BJ (cell line): ENCODE data around the gene SLC15A4. TPM values are rescaled to one million over a fixed set of nuclear protein-coding genes. Genes with fewer than 3 reads are reported as not detected.

Experiments used
- CTCF ChIA-PET: fragments of 350-600 bp; formaldehyde crosslinking; extraction: SDS; loops from one replicate; lab custom pipeline; 2021; ENCODE audit warnings: antibody characterized with exemption, inconsistent platforms; lab: Yijun Ruan, JAX
- POLR2A ChIA-PET: fragments of 300-600 bp; sonication (Branson Sonifier 250); formaldehyde crosslinking; extraction: SDS; loops from one replicate; lab custom pipeline; 2021; ENCODE audit warnings: antibody characterized with exemption; lab: Charles Lee
- DNase-seq: peaks from one replicate; pipeline ENCODE4 v3.0.0-alpha.2; 2011; ENCODE audit warnings: low read depth
- H3K27me3 ChIP-seq: 2 replicates; pipeline ENCODE4 v1.6.0; 2011; ENCODE audit warnings: low read length; ENCODE audit not compliant: control insufficient read depth, insufficient read depth
- H3K36me3 ChIP-seq: 2 replicates; pipeline ENCODE4 v1.5.1; 2011; ENCODE audit warnings: low read length; ENCODE audit not compliant: control insufficient read depth, insufficient read depth
- H3K4me3 ChIP-seq: 2 replicates; pipeline ENCODE4 v1.5.1; 2011; ENCODE audit warnings: low read depth, mild to moderate bottlenecking, control low read depth, low read length
- CTCF ChIP-seq: IDR thresholded peaks from 2 replicates; pipeline ENCODE4 v1.5.1; 2011; ENCODE audit warnings: low read depth, mild to moderate bottlenecking, control low read depth, inconsistent platforms, low read length, moderate library complexity; ENCODE audit not compliant: insufficient read depth
- polyA plus RNA-seq: library from polyadenylated mRNA; depleted of rRNA; stranded (reverse); fragments of >200 nt; gene quantifications from 2 replicates; pipeline ENCODE4 v1.2.3, GENCODE V29; 2011

Gene SLC15A4
- polyA plus RNA-seq, 1 experiment: 21.8 TPM

- DNase-seq: no peak
- no peak for TF ChIP-seq CTCF
- CTCF ChIA-PET: interaction anchor here (1.8 kb wide), 1 partner anchor 9 kb away, joined by 7 read pairs; no protein-coding TSS in a partner anchor
- Histone ChIP-seq H3K36me3 (peaks cover 9% of the 10 kb centered on the region), H3K4me3 (no peak overlapping the region), H3K27me3 (no peaks in the 10 kb centered on the region)
- POLR2A ChIA-PET: no interaction called here
Measured at GRCh38 chr12:128790653-128791373, 32.9 kb downstream of the SLC15A4 start.

GRCh38 chr12:128790221-128790620 lies 33.5 kb downstream of the SLC15A4 start:
- H3K36me3 ChIP-seq: peaks cover 6% of the 10 kb centered on the region
- no peak for DNase-seq
- H3K4me3 ChIP-seq: no peak overlapping the region
- H3K27me3 ChIP-seq: no peaks in the 10 kb centered on the region
- no peak for TF ChIP-seq CTCF
- POLR2A ChIA-PET: no interaction called here
- CTCF ChIA-PET: no interaction called here

- TF ChIP-seq CTCF: no peak
- H3K36me3 ChIP-seq: peaks cover 3% of the 10 kb centered on the region
- ChIA-PET CTCF (interaction anchor here (1.1 kb wide), 1 partner anchor 17 kb away, joined by 3 read pairs; no protein-coding TSS in a partner anchor), POLR2A (no interaction called here)
- no peak overlapping the region for H3K4me3 ChIP-seq
- DNase-seq: no peak
- H3K27me3 ChIP-seq: no peaks in the 10 kb centered on the region
Measured at GRCh38 chr12:128789356-128789929, 34.3 kb downstream of the SLC15A4 start.

GRCh38 chr12:128787827-128788226 lies 35.9 kb downstream of the SLC15A4 start:
- Histone ChIP-seq H3K4me3 (no peak overlapping the region), H3K36me3 (0 out of 2 replicates have a peak, but pooled peaks cover under 1% of the 10 kb centered on the region), H3K27me3 (no peaks in the 10 kb centered on the region)
- no peak for TF ChIP-seq CTCF
- POLR2A ChIA-PET: no interaction called here
- CTCF ChIA-PET: no interaction called here
- no peak for DNase-seq

- no peak overlapping the region for H3K4me3 ChIP-seq
- CTCF ChIA-PET: no interaction called here
- DNase-seq: no peak
Measured at GRCh38 chr12:128786741-128787391, 36.9 kb downstream of the SLC15A4 start.

More at GRCh38 chr12:128786741-128787391, 36.9 kb downstream of the SLC15A4 start:
- Histone ChIP-seq H3K27me3 (no peaks in the 10 kb centered on the region), H3K36me3 (no peaks in the 10 kb centered on the region)
- POLR2A ChIA-PET: no interaction called here
- TF ChIP-seq CTCF: no peak
